IPS-18a (cell line): Measurements from ENCODE around the gene DAGLA.

Experiments
- H3K27ac ChIP-seq: one replicate; pipeline ENCODE4 v1.5.1; 2013; ENCODE audit warnings: low read length
- H3K27me3 ChIP-seq: one replicate; pipeline ENCODE4 v1.6.1; 2013; ENCODE audit warnings: mild to moderate bottlenecking, low read length; ENCODE audit not compliant: control insufficient read depth, insufficient read depth
- H3K36me3 ChIP-seq: one replicate; pipeline ENCODE4 v1.6.1; 2013; ENCODE audit warnings: low read depth, low read length; ENCODE audit not compliant: control insufficient read depth
- H3K4me1 ChIP-seq: one replicate; pipeline ENCODE4 v1.6.1; 2013; ENCODE audit warnings: low read depth, low read length; ENCODE audit not compliant: control insufficient read depth
- H3K4me3 ChIP-seq: one replicate; pipeline ENCODE4 v1.5.1; 2013; ENCODE audit warnings: low read length
- H3K9ac ChIP-seq: one replicate; pipeline ENCODE4 v1.6.1; 2013; ENCODE audit warnings: mild to moderate bottlenecking, low read length, moderate library complexity
- H3K9me3 ChIP-seq: one replicate; pipeline ENCODE4 v1.6.1; 2013; ENCODE audit warnings: low read depth, low read length; ENCODE audit not compliant: control insufficient read depth

Gene DAGLA

DNA sequence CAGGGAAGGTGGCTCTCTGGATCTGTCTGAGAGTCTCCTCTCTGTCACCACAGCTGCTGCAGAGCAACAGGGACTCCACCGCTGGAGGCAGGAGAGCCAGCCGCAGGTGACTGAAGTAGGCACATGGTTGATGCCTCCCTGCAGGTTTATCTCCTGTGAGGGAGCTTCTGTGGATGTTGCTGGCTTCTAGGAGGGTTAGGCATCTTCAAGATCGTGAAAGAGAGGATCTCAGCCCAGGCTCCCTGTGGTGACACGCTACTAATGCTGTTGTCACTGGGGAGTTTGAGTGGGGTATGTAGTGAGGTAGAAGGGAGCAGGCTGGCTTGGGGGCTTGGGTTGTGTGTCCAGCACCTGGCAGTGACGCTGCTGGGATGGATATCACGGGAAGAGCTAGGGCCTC is 34.1 kb downstream of the DAGLA start:
- Histone ChIP-seq H3K4me1 (peaks cover 34% of the 10 kb centered on the region), H3K4me3 (no peak overlapping the region), H3K9ac (no peak overlapping the region), H3K9me3 (no peaks in the 10 kb centered on the region), H3K27me3 (no peaks in the 10 kb centered on the region), H3K36me3 (no peaks in the 10 kb centered on the region), H3K27ac (no peak overlapping the region)

DNA sequence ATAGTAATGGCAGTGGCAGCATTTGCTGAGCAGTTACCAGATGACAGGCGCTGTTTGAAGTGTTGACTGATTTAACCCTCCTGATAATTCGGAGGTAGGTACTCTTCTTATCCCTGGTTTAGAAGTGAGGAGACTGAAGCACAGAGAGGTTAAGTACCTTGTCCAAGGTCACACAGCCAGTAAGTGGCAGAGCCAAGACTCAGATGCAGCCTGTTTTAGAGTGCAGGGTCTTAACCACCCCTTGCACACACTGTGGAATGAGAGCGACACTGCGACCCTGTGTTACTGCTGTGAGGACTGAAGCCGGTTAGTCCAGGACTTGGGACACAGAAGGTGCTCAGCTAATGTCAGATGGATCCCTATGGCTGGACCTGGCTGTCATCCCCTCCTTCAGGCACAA is 34.7 kb downstream of the DAGLA start:
- Histone ChIP-seq H3K27me3 (no peaks in the 10 kb centered on the region), H3K4me3 (no peak overlapping the region), H3K9ac (no peak overlapping the region), H3K4me1 (peaks cover 34% of the 10 kb centered on the region), H3K27ac (no peak overlapping the region), H3K9me3 (no peaks in the 10 kb centered on the region), H3K36me3 (no peaks in the 10 kb centered on the region)

DNA sequence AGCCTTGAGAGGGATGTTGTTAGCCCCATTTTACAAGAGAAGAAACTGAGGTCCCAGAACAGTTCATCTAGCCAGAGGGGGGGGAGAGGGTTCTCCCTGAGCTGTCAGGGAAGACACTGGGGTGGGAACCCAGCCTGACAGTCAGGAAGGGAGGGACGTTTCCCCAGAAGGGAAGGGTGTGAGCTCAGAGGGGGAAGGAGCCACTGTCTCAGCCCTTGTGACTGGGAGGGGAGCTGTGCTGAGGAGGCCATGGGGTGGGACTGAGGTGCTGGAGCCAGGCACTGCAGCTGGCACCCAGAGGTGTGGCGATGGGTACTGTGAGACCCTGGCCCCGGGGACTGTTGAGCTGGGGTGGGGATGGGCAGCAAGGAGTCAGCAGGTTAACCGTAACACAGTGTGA is 35.7 kb downstream of the DAGLA start:
- H3K4me3 ChIP-seq, result no peak overlapping the region
- peaks cover 29% of the 10 kb centered on the region for H3K4me1 ChIP-seq
- no peaks in the 10 kb centered on the region for H3K36me3 ChIP-seq
- no peaks in the 10 kb centered on the region for H3K27me3 ChIP-seq
- no peak overlapping the region for H3K27ac ChIP-seq
- H3K9ac ChIP-seq, result no peak overlapping the region
- H3K9me3 ChIP-seq, result no peaks in the 10 kb centered on the region

DNA sequence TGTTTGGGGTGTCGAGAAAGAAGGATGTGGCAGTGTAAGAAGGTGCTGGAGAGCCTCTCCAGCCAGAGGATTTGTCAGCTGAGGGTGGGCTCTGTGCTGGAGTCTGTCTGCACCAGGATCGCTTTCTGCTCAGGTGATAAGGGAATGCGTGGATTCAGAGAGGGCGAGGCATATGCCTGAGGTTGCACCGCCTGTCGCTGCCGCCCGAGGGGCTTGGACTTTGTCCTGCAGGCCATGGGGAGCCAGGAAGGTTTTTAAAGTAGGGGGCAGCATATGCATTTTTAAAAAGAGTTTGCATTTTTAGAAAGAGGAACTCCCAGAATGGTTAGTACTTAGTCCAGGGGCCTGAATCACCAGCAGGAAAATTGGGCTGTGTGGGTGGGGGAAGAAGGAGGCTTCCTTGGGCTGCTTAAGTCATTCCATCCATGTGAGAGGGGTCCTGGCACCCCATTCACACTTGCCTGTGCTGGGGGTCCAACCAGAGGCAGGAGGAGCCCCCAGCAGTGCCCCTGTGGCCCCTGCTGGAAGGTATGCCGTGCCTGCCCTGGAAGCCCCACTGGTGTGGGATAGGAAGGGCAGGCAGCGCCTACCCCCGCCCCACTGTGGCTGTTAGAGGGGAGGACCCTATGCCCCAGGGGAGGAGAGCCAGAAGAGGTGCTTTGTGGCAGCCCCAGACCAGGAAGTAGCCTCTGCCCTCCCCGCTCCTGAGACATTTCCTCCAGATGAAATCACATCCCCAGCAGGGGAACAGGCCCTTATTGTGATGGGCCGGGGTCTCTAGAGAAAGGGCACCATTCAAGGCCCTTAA is 36.5 kb downstream of the DAGLA start:
- H3K4me3 ChIP-seq, result no peak overlapping the region
- H3K27me3 ChIP-seq, result no peaks in the 10 kb centered on the region
- no peak overlapping the region for H3K9ac ChIP-seq
- H3K4me1 ChIP-seq, result peaks cover 29% of the 10 kb centered on the region
- H3K36me3 ChIP-seq, result no peaks in the 10 kb centered on the region
- H3K9me3 ChIP-seq, result no peaks in the 10 kb centered on the region
- H3K27ac ChIP-seq, result no peak overlapping the region

DNA sequence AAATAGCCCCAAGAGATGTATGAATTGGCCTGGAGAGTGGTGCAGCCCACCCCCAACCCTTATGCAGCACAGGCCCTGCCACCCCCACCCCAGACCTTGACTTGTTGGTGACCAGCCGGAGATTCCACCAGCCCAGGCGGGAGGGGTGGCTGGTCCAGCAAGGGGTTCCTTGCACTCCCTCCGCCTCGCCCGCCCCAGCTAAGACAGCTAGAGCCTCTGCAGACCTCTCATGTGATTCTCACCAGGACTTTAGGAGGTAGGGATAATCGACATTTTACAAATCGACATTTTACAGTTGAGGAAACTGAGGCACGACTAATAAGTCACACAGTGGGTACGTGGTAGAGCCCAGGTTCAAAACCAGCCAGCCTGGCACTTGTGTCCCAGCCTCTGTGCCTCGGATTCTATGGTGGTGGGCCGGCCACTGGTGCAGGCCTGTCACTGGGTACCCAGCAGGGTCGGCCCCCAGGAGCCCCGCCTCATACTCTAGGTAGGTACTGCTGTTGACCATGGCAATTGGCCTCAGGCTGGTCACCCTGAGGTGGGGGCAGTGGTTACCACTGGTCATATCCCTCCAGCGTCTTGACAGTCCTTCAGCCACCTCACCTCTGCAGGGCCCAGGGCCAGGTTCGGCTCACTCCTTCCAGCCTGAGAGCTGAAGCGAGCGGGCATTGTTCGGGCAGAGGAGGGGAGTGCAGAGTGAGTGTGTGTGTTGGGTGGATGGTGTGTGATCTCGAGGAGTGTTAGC is 37.3 kb downstream of the DAGLA start:
- H3K4me1 ChIP-seq, result peaks cover 29% of the 10 kb centered on the region
- no peak overlapping the region for H3K4me3 ChIP-seq
- no peak overlapping the region for H3K27ac ChIP-seq
- H3K9ac ChIP-seq, result no peak overlapping the region
- H3K27me3 ChIP-seq, result no peaks in the 10 kb centered on the region
- no peaks in the 10 kb centered on the region for H3K36me3 ChIP-seq
- no peaks in the 10 kb centered on the region for H3K9me3 ChIP-seq

DNA sequence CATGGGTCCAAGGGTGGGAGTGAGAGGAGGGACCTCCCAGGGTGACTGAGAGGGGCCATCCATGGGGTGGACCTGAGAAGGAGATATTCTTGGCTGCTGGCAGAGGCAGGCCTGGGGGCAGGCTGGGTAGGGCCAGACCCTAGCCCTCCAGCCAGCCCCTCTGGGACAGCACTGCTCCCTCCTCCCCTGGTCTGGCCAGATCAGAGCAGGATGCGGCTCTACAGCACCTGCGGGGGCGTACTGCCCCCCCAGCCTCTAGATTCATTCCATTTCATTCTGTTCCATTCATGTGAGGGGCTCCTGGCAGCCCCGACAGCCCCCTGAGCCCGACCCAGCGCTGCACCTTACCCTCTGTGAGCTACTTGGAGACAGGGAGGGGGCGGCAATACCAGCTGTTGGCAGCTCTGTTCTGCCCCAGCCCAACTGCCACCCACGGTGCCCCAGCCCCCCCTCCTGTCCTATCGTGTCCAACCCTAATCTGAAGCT is 37.9 kb downstream of the DAGLA start:
- Histone ChIP-seq H3K9me3 (no peaks in the 10 kb centered on the region), H3K4me3 (peak overlapping the region; percentile 59), H3K27ac (no peak overlapping the region), H3K4me1 (peaks cover 29% of the 10 kb centered on the region), H3K27me3 (no peaks in the 10 kb centered on the region), H3K36me3 (no peaks in the 10 kb centered on the region), H3K9ac (no peak overlapping the region)

DNA sequence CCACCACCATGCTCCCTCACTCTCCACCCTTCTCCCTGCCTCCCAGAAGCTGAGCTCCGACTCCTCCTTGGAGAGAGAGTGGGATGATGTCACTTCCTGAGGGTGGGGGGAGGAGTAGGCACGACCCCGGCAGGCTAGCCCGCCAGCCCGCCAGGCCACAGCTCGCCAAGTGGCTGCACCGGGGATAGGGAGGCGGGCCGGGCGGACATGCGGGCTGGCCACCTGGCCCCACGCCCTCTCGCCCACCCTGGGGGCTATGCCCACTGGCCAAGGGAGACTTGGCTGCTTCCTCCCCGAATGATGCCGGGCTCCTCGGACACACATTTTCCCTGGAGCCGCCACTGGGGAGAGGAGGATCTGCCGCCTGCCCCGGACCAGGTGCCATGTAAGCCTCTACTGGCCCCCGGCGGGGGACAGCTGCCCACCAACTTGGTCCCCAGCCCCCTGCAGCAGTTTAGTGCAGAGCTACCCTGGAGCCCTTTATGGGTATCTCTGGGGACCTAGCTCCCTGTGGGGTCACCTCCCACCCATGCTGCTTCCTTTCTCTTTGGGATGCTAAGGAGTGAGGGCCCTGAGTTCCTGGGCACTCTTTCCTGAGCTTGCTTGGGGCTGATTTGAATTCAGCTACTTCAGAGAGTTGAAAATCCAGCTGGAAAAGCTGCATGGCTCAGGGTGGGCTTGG is 38.6 kb downstream of the DAGLA start:
- no peaks in the 10 kb centered on the region for H3K27me3 ChIP-seq
- H3K9me3 ChIP-seq, result no peaks in the 10 kb centered on the region
- peak overlapping the region; percentile 47 for H3K9ac ChIP-seq
- peaks cover 29% of the 10 kb centered on the region for H3K4me1 ChIP-seq
- H3K36me3 ChIP-seq, result no peaks in the 10 kb centered on the region
- no peak overlapping the region for H3K27ac ChIP-seq
- H3K4me3 ChIP-seq, result peak overlapping the region; percentile 59

DNA sequence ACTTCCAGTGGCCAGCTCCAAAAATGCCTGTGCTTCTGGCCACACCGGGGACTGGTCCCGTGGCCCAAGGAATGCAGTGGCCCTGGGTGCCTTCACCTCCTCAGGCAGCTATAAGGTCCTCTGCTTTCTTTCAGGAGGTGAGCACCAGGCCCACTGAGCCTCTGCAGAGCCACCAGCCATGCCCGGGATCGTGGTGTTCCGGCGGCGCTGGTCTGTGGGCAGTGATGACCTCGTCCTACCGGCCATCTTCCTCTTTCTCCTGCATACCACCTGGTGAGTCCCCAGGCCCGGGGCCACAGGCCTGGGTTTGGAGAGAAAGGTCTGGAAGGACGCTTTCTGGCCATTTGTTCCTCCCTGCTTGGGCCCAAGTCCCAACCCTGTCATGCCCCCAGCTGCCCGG is 39.8 kb downstream of the DAGLA start:
- Histone ChIP-seq H3K4me1 (peaks cover 26% of the 10 kb centered on the region), H3K9ac (no peak overlapping the region), H3K9me3 (no peaks in the 10 kb centered on the region), H3K36me3 (no peaks in the 10 kb centered on the region), H3K27ac (no peak overlapping the region), H3K27me3 (no peaks in the 10 kb centered on the region), H3K4me3 (no peak overlapping the region)

DNA sequence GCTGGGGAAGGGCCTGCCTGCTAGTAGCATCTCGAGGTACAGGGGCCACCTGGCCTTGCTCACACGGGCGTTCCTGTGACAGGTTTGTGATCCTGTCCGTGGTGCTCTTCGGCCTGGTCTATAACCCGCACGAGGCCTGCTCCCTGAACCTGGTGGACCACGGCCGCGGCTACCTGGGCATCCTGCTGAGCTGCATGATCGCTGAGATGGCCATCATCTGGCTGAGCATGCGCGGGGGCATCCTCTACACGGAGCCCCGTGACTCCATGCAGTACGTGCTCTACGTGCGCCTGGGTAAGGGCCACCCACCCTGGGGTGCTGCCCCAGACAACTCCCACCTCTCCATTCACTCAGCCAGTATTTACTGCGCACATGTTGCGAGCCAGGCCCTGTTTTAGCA is 40.4 kb downstream of the DAGLA start:
- H3K27ac ChIP-seq, result no peak overlapping the region
- no peaks in the 10 kb centered on the region for H3K27me3 ChIP-seq
- H3K9ac ChIP-seq, result no peak overlapping the region
- peaks cover 26% of the 10 kb centered on the region for H3K4me1 ChIP-seq
- no peaks in the 10 kb centered on the region for H3K36me3 ChIP-seq
- no peaks in the 10 kb centered on the region for H3K9me3 ChIP-seq
- no peak overlapping the region for H3K4me3 ChIP-seq

DNA sequence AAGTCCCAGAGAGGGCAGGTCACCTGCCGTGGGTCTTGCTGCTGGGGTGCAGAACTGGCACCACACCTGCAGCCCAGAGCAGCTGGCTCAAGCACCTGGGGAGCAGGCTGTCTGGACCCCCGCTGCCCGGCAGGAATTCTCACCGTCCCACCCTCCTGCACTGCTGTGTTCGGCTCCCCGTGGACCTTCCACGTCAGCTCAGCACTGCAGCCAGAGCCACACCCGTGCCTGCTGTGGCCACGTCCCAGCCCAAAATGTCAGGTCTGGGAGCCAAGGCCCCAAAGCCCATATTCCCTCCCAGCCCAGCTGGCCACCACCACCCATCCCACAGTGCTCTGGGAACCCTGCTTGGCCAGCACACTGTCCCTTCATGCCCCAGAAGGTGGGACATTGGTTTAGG is 44.2 kb downstream of the DAGLA start:
- H3K9me3 ChIP-seq, result no peaks in the 10 kb centered on the region
- no peak overlapping the region for H3K9ac ChIP-seq
- peaks cover 10% of the 10 kb centered on the region for H3K36me3 ChIP-seq
- peaks cover 3% of the 10 kb centered on the region for H3K4me1 ChIP-seq
- H3K27me3 ChIP-seq, result no peaks in the 10 kb centered on the region
- no peak overlapping the region for H3K27ac ChIP-seq
- H3K4me3 ChIP-seq, result no peak overlapping the region

DNA sequence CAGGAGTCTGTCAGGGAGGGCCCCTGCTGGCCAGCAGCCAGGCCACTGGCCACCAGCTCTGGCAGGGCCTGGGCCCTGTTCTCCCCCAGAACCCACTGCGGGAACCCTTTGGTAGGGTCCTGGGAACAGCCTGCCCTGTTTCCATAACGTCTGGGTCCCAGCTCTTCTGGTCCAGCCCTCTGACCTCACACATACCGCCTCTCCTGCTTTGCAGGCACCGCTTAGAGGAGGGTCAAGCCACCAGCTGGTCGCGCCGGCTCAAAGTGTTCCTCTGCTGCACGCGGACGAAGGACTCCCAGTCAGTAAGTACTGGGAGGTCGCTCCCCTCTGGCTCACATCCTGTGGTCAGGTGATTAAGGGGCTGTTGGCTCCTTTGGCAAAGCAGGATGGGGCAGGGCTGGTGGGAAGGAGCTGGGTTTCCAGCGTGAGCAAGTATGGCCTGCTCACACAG is 45.6 kb downstream of the DAGLA start:
- Histone ChIP-seq H3K9me3 (no peaks in the 10 kb centered on the region), H3K4me3 (no peak overlapping the region), H3K9ac (no peak overlapping the region), H3K4me1 (no peaks in the 10 kb centered on the region), H3K36me3 (peaks cover 10% of the 10 kb centered on the region), H3K27ac (no peak overlapping the region), H3K27me3 (no peaks in the 10 kb centered on the region)
